Activated CD8-positive, alpha-beta T cell treated with anti-CD3 and anti-CD28 coated beads for 36 hours (primary cell): ENCODE data around the gene ITPR1. TPM values are rescaled to one million over a fixed set of nuclear protein-coding genes. Genes with fewer than 3 reads are reported as not detected.
A peak's percentile ranks its signal among the peaks of the same experiment; 100 is the strongest.

ENCODE experiments used
- ATAC-seq: fragments of 200-7000 bp; cut with Tn5 transposase; one replicate; pipeline ENCODE4 v1.10.0; 2021; ENCODE audit warnings: mild to moderate bottlenecking, moderate library complexity
- CTCF ChIA-PET: fragments of 350-600 bp; sonication (Branson Sonifier 250); formaldehyde crosslinking; loops from one replicate; lab custom pipeline; 2021; ENCODE audit warnings: antibody characterized with exemption; lab: Charles Lee
- POLR2A ChIA-PET: fragments of 350-600 bp; sonication (Branson Sonifier 250); formaldehyde crosslinking; loops from one replicate; lab custom pipeline; 2021; ENCODE audit warnings: antibody characterized with exemption; lab: Charles Lee
- DNase-seq: peaks from one replicate; pipeline ENCODE4 v3.0.0-alpha.2; 2020
- H3K27ac Mint-ChIP-seq: one replicate; pipeline ENCODE4 v1.8.0; 2021; ENCODE audit warnings: mild to moderate bottlenecking, mixed read lengths
- H3K27me3 Mint-ChIP-seq: one replicate; pipeline ENCODE4 v1.8.0; 2021; ENCODE audit warnings: mixed read lengths
- H3K36me3 Mint-ChIP-seq: one replicate; pipeline ENCODE4 v1.8.0; 2021; ENCODE audit warnings: low read depth, mixed read lengths
- H3K4me1 Mint-ChIP-seq: one replicate; pipeline ENCODE4 v1.8.0; 2021; ENCODE audit warnings: low read depth, mixed read lengths
- H3K4me3 Mint-ChIP-seq: one replicate; pipeline ENCODE4 v1.8.0; 2021; ENCODE audit warnings: mild to moderate bottlenecking, moderate library complexity, mixed read lengths
- H3K9me3 Mint-ChIP-seq: one replicate; pipeline ENCODE4 v1.8.0; 2021; ENCODE audit warnings: mixed read lengths
- CTCF ChIP-seq: fragments of 200-600 bp; IDR thresholded peaks from one replicate; pipeline ENCODE4 v1.8.0; 2022; ENCODE audit warnings: antibody characterized with exemption, mild to moderate bottlenecking
- intact Hi-C: fragments of 100-400 bp; cut with micrococcal nuclease; formaldehyde crosslinking; loops from one replicate; pipeline ENCODE4 v1.10.0; 2022
- total RNA-seq, 2 experiments: library from RNA; stranded (reverse); gene quantifications; one replicate each; pipeline ENCODE4 v1.2.3, GENCODE V29; 2021

Gene ITPR1
- total RNA-seq, 2 experiments from 2014 or later = 93.9 to 98.2 TPM

- ChIA-PET POLR2A (no interaction called here), CTCF (interaction anchor here (1.2 kb wide), 1 partner anchor 296 kb away, joined by 3 read pairs; no protein-coding TSS in a partner anchor)
- Mint-ChIP-seq H3K27ac (no peak overlapping the region), H3K4me1 (peaks cover 12% of the 10 kb centered on the region), H3K27me3 (no peaks in the 10 kb centered on the region), H3K36me3 (peaks cover 49% of the 10 kb centered on the region), H3K4me3 (no peak overlapping the region), H3K9me3 (no peaks in the 10 kb centered on the region)
- intact Hi-C loops = no loop called here
- no peak for DNase-seq
- TF ChIP-seq CTCF = no peak
- no peak for ATAC-seq
These were observed 154.3 kb downstream of the ITPR1 start for GRCh38 chr3:4647411-4647810.

- CTCF ChIA-PET = interaction anchor here (1.6 kb wide), 1 partner anchor 21 kb away, joined by 5 read pairs; no protein-coding TSS in a partner anchor
- POLR2A ChIA-PET = no interaction called here
- no peaks in the 10 kb centered on the region for H3K27me3 Mint-ChIP-seq
- no peaks in the 10 kb centered on the region for H3K4me1 Mint-ChIP-seq
- H3K4me3 Mint-ChIP-seq = no peak overlapping the region
- TF ChIP-seq CTCF = no peak
- ATAC-seq (no peak), DNase-seq (no peak)
- H3K36me3 Mint-ChIP-seq = peaks cover 18% of the 10 kb centered on the region
- intact Hi-C loops = no loop called here
- H3K27ac Mint-ChIP-seq = no peak overlapping the region
- no peaks in the 10 kb centered on the region for H3K9me3 Mint-ChIP-seq
These were observed 162.2 kb downstream of the ITPR1 start for GRCh38 chr3:4655145-4656045.

GRCh38 chr3:4656059-4656458 is 162.9 kb downstream of the ITPR1 start:
- peak; percentile 26 for TF ChIP-seq CTCF
- ChIA-PET CTCF (interaction anchor here (1.0 kb wide), 1 partner anchor 321 kb away, joined by 3 read pairs; no protein-coding TSS in a partner anchor), POLR2A (no interaction called here)
- Mint-ChIP-seq H3K4me1 (no peaks in the 10 kb centered on the region), H3K36me3 (peaks cover 18% of the 10 kb centered on the region), H3K9me3 (no peaks in the 10 kb centered on the region), H3K27me3 (no peaks in the 10 kb centered on the region), H3K27ac (no peak overlapping the region), H3K4me3 (no peak overlapping the region)
- ATAC-seq = no peak
- intact Hi-C loops = no loop called here
- DNase-seq = peak; percentile 30

GRCh38 chr3:4656626-4657328 is 163.6 kb downstream of the ITPR1 start:
- Mint-ChIP-seq H3K4me1 (no peaks in the 10 kb centered on the region), H3K4me3 (no peak overlapping the region), H3K9me3 (no peaks in the 10 kb centered on the region), H3K27ac (no peak overlapping the region), H3K36me3 (peaks cover 22% of the 10 kb centered on the region), H3K27me3 (no peaks in the 10 kb centered on the region)
- TF ChIP-seq CTCF = no peak
- intact Hi-C loops = no loop called here
- ATAC-seq (no peak), DNase-seq (no peak)
- ChIA-PET POLR2A (no interaction called here), CTCF (interaction anchor here (0.7 to 1.2 kb wide), 3 partner anchors 55 to 320 kb away, joined by 3 to 6 read pairs (median 4); no protein-coding TSS in a partner anchor)

- Mint-ChIP-seq H3K4me3 (no peak overlapping the region), H3K36me3 (peaks cover 36% of the 10 kb centered on the region), H3K4me1 (no peaks in the 10 kb centered on the region), H3K9me3 (no peaks in the 10 kb centered on the region), H3K27ac (no peak overlapping the region), H3K27me3 (no peaks in the 10 kb centered on the region)
- CTCF ChIA-PET = no interaction called here
- ATAC-seq = no peak
- no peak for DNase-seq
- TF ChIP-seq CTCF = no peak
- POLR2A ChIA-PET = no interaction called here
- intact Hi-C loops = no loop called here
These were observed 167.8 kb downstream of the ITPR1 start for GRCh38 chr3:4660936-4661335.
